ENCODE data around the gene FBXO38. TPM values are rescaled to one million over a fixed set of nuclear protein-coding genes. Genes with fewer than 3 reads are reported as not detected.

The FBXO38 gene
- total and polyA plus RNA-seq, 2 of the 13 experiments (the other 11 are each of a cell fraction or from before 2014, with no cell fraction given): 24.8 to 35.9 TPM

- TF ChIP-seq SNAI1 (CRISPR knock-in tag; IDR thresholded peaks at IDR 0.05; ENCODE audit: borderline replicate concordance) (peak; percentile 89; the same call in 1 of the 2 replicates), ZNF713 (CRISPR knock-in tag; IDR thresholded peaks at IDR 0.05) (no peak), ATF6 (CRISPR knock-in tag; conservative IDR thresholded peaks at IDR 0.05) (no peak), NCOA1 (CRISPR knock-in tag; IDR thresholded peaks at IDR 0.05) (no peak), BHLHE40 (IDR thresholded peaks at IDR 0.05; ENCODE audit: low read length) (no peak), ZNF556 (CRISPR knock-in tag; IDR thresholded peaks at IDR 0.05; ENCODE audit: borderline replicate concordance) (no peak; the same call in 1 of the 2 replicates), TEAD2 (CRISPR knock-in tag; IDR thresholded peaks at IDR 0.05) (no peak), RFXANK (CRISPR knock-in tag; IDR thresholded peaks at IDR 0.05) (no peak), ZNF224 (CRISPR knock-in tag; IDR thresholded peaks at IDR 0.05) (no peak), SALL2 (CRISPR knock-in tag; IDR thresholded peaks at IDR 0.05) (peak; percentile 75), ZNF569 (CRISPR knock-in tag; IDR thresholded peaks at IDR 0.05; ENCODE audit: borderline replicate concordance) (0 out of 2 replicates have a peak, but pooled peaks have one; percentile 38), ATF2 (CRISPR knock-in tag; IDR thresholded peaks at IDR 0.05) (peak; percentile 96), KDM1A (CRISPR knock-in tag; IDR thresholded peaks at IDR 0.05) (no peak), ZNF292 (CRISPR knock-in tag; IDR thresholded peaks at IDR 0.05; ENCODE audit: borderline replicate concordance, low read depth) (no peak), CEBPZ (IDR thresholded peaks at IDR 0.05; ENCODE audit: low read length) (no peak)
- TF ChIP-seq, protein P1, sequence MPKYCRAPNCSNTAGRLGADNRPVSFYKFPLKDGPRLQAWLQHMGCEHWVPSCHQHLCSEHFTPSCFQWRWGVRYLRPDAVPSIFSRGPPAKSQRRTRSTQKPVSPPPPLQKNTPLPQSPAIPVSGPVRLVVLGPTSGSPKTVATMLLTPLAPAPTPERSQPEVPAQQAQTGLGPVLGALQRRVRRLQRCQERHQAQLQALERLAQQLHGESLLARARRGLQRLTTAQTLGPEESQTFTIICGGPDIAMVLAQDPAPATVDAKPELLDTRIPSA (CRISPR knock-in tag; IDR thresholded peaks at IDR 0.05; ENCODE audit: borderline replicate concordance): no peak; the same call in 1 of the 2 replicates
- TF ChIP-seq, protein P2, sequence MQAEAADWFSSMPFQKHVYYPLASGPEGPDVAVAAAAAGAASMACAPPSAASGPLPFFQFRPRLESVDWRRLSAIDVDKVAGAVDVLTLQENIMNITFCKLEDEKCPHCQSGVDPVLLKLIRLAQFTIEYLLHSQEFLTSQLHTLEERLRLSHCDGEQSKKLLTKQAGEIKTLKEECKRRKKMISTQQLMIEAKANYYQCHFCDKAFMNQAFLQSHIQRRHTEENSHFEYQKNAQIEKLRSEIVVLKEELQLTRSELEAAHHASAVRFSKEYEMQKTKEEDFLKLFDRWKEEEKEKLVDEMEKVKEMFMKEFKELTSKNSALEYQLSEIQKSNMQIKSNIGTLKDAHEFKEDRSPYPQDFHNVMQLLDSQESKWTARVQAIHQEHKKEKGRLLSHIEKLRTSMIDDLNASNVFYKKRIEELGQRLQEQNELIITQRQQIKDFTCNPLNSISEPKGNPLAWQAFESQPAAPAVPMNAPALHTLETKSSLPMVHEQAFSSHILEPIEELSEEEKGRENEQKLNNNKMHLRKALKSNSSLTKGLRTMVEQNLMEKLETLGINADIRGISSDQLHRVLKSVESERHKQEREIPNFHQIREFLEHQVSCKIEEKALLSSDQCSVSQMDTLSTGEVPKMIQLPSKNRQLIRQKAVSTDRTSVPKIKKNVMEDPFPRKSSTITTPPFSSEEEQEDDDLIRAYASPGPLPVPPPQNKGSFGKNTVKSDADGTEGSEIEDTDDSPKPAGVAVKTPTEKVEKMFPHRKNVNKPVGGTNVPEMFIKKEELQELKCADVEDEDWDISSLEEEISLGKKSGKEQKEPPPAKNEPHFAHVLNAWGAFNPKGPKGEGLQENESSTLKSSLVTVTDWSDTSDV (CRISPR knock-in tag; IDR thresholded peaks at IDR 0.05): no peak
- TF ChIP-seq, protein P3, sequence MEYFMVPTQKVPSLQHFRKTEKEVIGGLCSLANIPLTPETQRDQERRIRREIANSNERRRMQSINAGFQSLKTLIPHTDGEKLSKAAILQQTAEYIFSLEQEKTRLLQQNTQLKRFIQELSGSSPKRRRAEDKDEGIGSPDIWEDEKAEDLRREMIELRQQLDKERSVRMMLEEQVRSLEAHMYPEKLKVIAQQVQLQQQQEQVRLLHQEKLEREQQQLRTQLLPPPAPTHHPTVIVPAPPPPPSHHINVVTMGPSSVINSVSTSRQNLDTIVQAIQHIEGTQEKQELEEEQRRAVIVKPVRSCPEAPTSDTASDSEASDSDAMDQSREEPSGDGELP (IDR thresholded peaks at IDR 0.05; ENCODE audit: borderline replicate concordance, low read depth): peak; percentile 66; the same call in 1 of the 2 replicates
Observed at GRCh38 chr5:148383564-148384379, at the start of gene FBXO38 (continued).

Measured in HepG2 (cell line).